HG03045 (cell line): Measurements from ENCODE around the gene GPI.

ENCODE experiments used
- ATAC-seq: cut with Tn5 transposase; IDR thresholded peaks from one replicate; pipeline ENCODE4 v1.9.1; 2021; ENCODE audit warnings: mild to moderate bottlenecking, moderate library complexity; ENCODE audit not compliant: unreplicated experiment

The GPI gene

DNA sequence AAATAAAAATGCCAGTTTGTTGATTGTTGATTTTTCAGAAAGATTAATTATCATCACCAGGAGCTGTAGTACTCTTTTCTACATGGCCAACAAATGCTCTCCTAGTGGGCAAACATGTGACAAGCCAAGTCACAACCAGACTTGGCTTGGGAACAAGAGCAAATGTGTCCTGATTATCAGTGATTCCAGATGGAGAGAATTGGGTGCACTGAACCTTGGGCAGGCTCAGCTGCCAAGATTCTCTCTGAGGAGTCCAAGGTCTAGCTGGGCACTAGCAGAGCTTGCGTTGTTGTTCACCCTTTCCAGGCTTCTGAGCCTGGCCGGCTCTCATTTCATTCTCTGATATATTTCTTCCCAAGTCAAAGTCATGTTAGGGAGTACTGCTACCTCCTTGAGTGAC lies 27.3 kb upstream of the GPI start:
- ATAC-seq: no peak

DNA sequence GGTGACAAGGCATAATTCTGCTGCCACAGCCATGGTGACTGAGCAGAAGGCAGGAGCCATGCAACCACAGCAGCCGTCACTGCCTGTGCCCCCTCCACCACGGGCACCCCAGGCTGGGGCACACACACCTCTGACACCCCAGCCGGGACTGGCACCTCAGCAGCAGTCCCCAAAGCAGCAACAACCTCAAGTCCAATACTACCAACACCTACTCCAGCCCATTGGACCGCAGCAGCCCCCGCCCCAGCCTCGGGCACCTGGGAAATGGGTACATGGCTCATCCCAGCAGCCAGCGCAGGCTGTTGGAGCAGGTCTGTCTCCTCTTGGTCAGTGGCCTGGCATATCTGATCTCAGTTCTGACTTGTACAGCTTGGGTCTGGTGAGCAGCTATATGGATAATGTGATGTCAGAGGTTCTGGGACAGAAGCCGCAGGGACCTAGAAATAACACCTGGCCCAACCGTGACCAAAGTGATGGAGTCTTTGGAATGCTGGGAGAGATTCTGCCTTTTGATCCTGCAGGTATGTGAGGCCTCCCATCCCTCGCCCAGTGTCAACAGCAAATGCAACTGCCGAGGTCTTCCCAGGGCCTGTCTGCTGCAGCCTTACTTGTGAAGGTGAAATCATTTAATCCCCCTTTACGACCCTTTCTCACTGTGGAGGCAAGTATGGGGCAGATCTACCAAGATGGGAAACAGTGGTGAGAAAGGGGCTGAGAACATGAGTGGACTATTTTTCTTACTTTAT lies 22.9 kb upstream of the GPI start:
- no peak for ATAC-seq

DNA sequence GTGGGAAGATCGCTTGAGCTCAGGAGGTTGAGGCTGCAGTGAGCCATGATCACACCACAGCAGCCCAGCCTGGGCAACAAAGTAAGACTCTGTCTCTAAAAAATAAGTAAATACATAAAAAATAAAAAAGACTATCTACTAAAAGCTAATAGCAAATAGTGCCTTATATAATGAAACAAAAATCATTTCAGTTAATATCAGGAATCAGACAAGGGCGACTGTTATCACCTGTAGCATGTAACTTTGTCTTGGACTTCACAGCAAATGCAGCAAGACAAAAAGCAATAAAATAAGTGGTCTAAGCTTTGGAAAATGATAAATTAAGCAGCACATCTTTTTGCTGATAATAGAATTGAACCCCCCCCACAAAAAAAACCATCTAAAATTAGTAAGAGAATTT lies 21.2 kb upstream of the GPI start:
- no peak for ATAC-seq

DNA sequence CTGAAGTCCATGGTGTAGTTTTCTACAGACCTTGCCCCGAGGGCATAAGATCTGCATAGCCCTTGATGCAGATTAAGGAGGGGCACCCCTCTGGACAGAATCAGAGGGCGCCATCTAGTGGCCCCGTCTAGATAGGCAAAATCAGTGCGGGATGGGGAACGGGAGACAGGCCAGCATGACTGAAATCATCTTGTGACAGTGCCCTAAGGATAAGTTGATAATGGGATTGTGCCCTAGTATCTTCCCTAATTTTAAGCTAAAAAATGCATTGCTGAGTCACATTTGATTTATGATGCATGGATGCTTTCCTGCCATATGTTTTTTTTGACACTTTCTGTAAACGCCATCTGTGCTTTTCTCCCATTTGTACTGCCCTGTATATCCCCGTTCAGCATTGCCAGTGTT lies 19.0 kb upstream of the GPI start:
- ATAC-seq: no peak

DNA sequence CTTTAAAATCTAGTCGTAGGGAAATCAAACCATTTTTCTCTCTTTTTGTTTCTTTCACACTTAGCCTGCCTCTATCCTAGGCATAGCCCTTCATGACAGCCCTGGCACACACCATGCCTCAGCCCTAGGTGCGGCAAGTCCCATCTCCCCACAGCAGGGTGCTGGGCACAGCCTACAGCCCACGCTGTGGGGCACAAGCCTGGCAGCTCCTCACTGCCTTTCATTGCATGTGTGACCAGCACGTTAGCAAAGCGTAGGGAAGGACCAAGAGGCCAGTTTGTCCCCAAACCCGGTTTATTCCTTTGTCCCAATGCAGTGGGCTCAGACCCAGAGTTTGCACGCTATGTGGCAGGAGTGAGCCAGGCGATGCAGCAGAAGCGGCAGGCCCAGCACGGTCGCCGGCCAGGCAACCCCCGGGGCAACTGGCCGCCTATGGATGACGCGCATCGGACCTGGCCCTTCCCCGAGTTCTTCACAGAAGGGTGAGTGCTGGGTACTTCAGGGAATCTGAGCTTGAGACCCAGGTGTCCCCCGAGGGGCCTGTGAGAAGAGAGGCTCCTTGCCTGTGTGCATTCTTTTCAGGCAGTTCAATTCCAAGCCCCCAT lies 17.3 kb upstream of the GPI start:
- ATAC-seq: no peak

DNA sequence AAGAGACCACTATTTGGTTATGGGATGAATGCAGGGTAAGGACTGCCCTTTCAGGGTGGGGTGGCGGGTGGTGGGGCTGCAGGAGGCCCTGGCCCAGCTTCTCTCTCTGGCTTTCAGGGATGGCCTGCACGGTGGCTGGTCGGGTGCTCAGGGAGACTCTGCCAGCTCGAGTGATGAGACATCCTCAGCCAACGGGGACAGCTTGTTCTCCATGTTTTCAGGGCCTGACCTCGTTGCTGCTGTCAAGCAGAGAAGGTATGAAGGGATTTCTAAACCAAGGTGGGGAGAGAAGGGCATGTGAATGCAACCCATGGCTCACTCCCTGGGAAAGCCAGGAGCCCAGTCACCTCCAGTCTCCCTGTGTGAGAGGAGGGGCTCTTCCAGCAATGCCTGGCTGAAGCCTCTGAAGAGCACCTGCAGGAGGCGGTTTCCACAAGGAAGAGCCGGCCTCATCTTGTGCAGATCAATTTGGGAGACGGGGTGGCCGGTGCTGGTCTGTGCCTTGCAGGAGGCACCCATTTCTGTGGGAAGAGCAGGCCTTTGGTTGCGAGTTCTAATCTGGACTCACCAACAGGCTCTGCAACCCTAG lies 16.0 kb upstream of the GPI start:
- no peak for ATAC-seq

DNA sequence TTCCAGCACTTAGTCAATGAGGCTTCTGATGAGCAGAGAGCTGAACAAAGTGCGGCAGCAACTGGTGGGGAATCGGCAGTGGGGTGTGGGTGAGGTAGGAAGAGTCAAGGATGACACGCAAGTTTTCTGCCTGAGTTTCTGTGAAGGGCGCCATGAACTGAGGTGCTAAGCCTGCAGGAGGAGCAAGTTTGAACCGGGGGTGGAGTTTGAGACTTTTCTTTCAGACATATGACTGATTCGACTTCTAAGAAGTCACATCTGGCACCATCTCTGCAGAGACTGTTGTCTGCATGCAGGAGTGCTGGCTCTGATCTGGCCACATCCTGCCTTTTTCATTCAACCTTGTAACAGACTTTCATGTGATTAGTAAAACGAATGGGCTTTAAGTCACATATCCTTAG lies 14.8 kb upstream of the GPI start:
- ATAC-seq: no peak

DNA sequence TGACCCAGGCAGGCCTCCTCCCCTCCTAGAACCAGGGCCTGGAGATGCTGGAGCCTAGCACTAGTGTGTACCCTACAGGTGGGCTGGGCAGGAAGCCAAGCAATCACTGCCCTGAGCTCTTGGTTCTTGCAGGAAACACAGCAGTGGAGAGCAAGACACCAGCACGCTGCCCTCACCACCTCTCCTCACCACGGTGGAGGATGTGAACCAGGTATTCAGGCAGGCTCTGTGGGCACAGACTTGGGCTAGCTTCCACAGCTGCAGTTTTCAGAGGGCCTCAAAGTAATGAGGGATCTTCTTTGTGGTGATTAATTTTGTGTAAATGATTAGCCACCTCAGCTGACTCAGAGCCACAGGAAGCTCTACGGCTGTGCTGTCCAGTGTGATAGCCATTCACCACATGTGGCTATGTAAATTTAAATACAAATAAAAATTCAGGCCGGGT lies 13.6 kb upstream of the GPI start:
- no peak for ATAC-seq

DNA sequence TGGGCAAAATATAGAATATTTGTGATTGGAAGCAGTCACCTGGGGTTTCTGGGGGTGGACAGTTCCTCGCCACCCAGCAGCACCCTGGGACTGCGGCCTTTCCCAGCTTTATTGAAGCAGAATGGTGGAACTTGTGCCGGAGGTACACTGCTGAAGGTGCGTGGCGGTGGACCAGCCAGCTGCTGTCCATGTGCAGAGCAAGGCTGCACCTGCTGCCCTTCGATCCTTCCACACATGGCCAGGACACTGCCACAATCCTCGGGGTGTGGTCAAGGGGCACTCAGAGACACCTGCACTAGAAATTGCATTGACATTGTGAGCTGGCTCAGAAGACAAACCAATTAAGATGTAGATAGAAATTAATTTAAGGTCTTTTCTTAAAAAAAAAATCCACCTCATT lies 11.4 kb upstream of the GPI start:
- no peak for ATAC-seq

DNA sequence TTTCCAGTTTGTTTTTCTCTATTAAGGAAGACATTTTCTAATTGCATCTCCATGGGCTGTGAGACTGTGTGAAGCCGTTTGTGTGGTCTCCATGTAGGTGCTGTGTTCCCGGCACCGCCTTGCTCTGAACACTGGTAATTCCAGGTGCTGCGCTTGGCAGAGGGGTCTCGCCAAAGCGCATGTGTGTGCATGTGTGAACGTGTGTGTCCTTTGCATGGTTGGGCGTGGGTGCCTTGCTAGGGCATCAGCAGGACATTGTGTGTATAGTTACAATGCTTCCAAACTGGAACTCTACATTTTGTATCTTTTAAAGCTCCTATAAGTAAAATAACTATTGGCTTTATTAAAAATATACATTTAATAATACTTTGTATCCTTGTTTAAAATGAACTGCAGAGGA lies 9.8 kb upstream of the GPI start:
- ATAC-seq: no peak

DNA sequence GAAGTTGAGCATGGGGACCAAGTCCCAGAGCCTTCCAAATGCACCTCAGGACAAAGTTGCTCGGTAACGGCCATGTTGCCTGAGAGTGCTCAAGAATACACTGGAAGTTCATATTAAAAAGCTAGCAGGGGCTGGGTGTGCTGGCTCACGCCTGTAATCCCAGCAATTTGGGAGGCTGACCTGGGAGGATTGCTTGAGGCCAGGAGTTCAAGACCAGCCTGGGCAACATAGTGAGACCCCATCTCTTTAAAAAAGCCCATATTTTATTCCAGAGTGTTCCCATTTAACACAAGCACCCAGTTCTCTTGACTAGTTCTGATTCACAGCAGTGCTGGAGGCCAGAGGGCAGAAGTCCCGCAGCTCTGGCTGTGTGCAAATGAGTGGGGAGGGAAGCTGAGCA lies 8.1 kb upstream of the GPI start:
- no peak for ATAC-seq

DNA sequence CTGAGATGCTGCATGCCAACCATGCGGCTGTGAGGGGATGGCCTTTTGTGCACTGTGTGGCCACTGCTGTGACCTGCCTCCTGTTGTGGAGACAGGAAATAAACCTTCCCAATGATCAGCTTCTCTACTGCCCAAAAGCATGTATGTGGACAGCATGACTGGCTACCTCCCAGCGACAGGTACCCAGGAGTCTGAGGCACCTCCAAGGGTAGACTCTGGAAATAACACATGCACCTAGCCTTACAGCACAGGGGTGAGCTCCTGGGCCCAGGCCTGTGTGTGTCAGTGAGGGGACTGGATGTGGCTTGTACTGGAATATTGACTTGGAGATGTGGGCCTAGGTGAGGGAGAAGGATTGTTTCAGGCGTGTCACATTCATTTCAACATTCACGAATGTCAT lies 7.6 kb upstream of the GPI start:
- ATAC-seq: no peak

DNA sequence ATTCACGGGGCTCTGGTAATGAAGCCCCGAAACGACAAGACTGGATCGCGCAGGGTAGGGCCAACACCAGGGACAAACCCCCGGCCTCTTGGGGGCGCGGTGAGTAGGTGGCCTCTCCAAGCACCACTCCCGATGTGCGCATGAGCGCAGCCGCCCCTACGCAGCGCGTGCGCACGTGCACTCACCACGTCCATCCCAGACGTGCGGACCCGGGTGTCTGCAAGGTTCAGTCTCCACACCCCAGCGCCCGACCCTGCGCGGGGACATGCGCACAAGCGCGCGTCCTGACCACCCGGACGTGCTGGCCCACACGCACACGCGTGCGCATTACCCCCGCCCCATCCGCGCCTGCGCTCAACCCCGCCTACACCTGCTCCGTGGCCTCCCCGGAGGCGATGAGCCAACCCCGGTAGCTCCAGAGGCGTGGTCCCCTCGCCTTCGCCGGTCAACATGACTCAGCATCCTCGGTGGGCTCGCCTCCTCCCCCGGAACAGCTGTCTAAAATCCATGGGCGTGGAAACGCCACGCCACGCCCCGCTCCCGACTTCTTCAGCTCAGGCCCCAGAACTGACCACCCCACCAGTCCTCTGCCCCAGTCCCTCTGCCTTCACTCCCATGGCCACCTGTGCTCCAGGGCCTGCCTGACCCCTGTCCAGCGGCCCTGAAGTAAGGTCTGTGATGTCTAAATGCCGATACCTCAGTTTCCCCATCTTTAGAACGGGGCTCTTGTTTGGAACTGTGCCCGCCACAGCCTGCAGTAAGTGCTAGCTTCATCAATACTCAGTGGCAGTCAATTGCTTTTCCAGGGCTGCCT lies 5.6 kb upstream of the GPI start:
- peak; percentile 91 for ATAC-seq

DNA sequence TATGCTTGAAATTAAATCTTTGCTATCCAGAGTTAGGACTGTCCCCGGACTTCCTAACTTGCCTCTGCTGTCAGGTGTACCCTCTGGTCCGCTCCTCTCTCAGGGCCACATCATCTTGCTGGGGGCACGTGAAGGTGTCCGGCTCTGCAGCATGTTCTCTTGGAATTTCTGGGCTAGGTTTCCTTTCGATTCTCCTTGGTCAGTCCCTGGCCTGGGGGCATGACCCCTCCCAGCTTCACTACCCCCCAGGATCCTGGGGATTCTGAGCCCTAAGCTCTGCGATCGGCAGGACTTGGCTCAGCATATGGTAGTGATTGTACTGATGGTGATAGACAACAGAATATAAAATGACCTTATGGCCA lies 5.1 kb upstream of the GPI start:
- ATAC-seq: no peak

DNA sequence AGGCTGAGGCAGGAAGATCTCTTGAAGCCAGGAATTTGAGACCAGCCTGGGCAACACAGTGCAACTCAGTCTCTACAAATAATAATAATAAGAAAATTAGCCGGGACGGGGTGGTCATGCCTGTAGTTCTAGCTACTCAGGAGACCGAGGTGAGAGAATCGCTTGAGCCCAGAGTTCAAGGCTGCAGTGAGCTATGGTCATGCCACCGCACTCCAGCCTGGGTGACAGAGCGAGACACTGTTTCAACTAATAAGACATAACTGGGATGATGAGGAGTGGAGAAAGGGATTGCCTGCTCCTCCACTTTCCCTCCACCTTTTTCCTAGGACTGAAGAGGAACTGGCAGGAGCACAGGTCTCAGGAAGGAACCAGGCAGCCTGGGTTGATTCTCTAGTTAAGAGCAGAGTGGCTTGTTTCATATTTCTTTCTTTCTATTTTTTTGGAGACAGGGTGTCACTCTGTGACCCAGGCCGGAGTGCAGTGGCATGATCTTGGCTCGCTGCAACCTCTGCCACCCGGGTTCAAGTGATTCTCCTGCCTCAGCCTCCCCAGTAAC lies 4.6 kb upstream of the GPI start:
- ATAC-seq: no peak

DNA sequence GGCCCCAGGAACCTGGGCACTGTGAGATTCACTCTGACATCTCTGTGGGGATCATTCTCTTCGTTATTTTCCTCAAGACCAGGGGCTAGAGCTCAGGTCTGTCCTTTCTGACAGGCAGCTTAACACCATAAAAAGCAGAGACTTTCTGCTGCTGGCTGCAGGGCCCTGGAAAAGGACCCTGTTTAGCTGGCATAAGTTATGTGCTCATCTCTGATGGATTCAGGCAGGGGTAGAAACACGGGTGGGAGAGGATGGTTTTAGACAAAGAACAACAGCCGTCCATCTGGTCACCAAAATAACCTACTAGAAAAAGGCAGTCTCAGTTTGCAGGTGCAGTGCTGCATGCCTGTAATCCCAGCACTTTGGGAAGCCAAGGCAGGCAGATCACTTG lies 2.3 kb upstream of the GPI start:
- ATAC-seq: no peak

DNA sequence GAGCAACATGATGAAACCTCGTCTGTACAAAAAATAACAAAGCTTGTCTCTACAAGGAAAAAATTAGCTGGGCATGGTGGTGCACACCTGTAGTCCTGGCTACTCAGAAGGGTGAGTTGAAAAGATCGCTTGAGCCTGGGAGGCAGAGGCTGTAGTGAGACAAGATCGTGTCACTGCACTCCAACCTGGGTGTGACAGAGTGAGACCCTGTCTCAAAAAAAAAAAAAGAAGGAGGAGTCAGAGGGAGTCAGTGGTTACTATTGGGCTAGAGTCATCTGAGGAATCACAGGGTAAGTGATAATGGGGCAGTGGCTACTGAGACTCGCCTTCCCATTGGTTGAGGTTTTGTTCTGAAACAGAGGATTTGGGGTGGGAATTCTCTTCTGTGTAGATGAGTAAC lies 1.9 kb upstream of the GPI start:
- ATAC-seq: no peak

DNA sequence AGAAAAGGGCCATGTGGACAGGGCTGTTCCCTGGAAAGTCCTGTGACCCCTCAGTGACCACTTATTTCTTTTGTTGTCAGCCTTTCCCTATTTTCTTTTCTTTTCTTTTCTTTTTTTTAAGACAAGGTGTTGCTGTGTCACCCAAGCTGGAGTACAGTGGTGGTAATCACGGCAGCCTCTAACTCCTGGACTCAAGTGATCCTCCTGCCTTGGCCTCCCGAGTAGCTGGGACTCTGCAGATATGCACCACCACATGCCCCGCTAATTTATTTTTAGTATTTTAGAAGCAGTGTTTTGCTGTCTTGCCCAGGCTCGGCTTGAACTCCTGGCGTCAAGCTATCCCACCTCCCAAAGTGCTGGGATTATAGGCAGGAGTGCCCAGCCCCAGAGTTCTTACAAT lies 1.1 kb upstream of the GPI start:
- no peak for ATAC-seq

DNA sequence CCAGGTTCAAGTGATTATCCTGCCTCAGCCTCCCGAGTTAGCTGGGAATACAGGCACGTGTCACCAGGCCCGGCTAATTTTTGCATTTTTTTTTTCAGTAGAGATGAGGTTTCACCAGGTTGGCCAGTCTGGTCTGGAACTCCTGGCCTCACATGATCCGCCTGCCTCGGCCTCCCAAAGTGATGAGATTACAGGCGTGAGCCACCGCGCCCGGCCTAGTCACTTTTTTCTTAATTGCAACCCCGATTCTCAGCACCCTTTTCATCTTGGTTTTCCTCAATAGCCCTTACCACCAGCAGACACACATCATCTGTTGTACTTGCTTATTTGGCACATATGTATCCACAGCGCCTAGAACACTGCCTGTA lies 550 bp upstream of the GPI start:
- no peak for ATAC-seq

DNA sequence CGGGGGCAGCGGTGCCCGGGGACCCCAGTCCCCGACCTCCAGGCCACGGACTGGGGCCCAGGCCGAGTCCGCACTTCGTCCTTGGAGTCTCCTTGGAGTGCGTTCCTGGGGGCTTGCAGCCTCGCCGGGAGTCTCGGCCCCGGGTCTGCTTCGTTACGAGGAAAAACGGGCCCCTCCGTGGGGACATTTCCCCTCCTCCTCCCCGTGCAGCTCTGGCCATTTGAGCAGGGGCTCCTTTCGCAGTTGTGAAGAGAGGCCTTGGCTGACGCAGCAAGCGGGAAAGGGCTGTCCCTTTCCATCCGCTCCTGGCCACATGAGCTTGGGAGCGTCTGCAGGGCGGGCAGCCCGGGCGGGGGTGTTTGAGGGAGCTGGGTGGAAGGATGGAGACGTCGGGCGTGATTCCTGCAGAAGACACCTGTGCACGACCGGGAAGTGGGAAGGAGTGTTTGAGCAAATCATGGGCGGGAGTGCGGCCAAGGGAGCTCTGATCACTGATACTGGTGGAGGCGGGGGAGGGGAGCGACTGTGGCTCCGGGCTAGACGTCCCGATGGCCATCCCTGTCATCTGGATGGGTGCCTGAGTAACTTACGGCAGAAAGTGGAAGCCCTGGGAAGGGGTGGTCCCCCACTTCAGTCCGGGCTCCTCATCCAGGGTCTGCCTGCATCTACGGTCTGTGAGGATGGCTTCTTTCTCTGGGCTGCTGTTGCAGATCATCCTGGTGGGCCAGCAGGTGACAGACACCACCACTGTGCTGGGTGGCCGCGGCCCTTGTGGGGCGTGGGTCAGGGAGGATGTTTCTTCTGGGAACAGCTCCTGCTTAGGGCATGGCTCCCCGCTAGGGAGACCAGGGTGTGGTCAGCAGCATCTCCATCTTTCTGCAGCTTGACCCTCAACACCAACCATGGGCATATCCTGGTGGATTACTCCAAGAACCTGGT lies 736 bp downstream of the GPI start:
- no peak for ATAC-seq
